ENCODE results near the gene MAGI2. TPM values are rescaled to one million over a fixed set of nuclear protein-coding genes. Genes with fewer than 3 reads are reported as not detected.

MAGI2 gene
- total RNA-seq, 1 experiment from 2014 or later: 14.3 TPM

DNA sequence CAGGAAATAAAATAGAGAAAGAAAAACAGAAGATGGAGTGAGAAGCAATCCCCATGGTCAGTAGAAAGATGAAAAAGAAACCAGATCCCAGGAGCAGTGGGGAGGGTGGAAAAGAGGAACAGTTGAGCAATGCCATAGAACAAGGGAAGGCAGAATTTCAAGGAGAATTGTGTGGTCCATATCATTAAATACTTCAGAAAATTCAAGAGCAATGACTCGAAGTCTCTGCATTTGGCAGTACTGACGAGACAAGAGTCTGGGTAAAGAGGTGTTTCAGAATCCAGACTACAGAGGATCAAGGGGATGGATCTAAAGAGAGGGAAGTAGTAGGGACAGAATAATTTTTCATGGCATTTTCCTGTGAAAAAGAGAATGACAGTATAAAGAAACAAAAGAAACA lies 1142.3 kb downstream of the MAGI2 start:
- H3K9me3 ChIP-seq (ENCODE audit: control insufficient read depth, low read depth, low read length): no peaks in the 10 kb centered on the region
- no peak overlapping the region for H2BK5ac ChIP-seq (ENCODE audit: insufficient read length, low read length)
- no peak overlapping the region for H4K8ac ChIP-seq (replicated peaks; ENCODE audit: insufficient read length, low read depth, low read length)
- Mint-ChIP-seq H3K4me3 (no peak overlapping the region), H3K36me3 (ENCODE audit: insufficient read depth in 1 of 3, low read depth in 3 of 3) (no peaks in the 10 kb centered on the region; a peak in 1 of 7 replicates), H3K9me3 (no peaks in the 10 kb centered on the region; a peak in 1 of 5 replicates), H3K27me3 (ENCODE audit: low read depth) (no peaks in the 10 kb centered on the region), H3K4me1 (peaks cover 0 to 5% of the 10 kb centered on the region in 2 experiments; a peak in 3 of 4 replicates), H3K27ac (no peak overlapping the region; a peak in 1 of 7 replicates)
- no peak overlapping the region for H2AK5ac ChIP-seq (ENCODE audit: insufficient read length, low read length)
- H3K23me2 ChIP-seq (ENCODE audit: insufficient read length, low read depth, low read length, poor library complexity, severe bottlenecking): no peaks in the 10 kb centered on the region
- TF ChIP-seq, protein P1, sequence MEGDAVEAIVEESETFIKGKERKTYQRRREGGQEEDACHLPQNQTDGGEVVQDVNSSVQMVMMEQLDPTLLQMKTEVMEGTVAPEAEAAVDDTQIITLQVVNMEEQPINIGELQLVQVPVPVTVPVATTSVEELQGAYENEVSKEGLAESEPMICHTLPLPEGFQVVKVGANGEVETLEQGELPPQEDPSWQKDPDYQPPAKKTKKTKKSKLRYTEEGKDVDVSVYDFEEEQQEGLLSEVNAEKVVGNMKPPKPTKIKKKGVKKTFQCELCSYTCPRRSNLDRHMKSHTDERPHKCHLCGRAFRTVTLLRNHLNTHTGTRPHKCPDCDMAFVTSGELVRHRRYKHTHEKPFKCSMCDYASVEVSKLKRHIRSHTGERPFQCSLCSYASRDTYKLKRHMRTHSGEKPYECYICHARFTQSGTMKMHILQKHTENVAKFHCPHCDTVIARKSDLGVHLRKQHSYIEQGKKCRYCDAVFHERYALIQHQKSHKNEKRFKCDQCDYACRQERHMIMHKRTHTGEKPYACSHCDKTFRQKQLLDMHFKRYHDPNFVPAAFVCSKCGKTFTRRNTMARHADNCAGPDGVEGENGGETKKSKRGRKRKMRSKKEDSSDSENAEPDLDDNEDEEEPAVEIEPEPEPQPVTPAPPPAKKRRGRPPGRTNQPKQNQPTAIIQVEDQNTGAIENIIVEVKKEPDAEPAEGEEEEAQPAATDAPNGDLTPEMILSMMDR (conservative IDR thresholded peaks at IDR 0.05): no peak
- no peak overlapping the region for H3K18ac ChIP-seq (ENCODE audit: insufficient read length, low read depth, low read length)
- DNase-seq: no peak
- H3K9ac ChIP-seq (ENCODE audit: extremely low read depth, insufficient read length, low read length): no peak overlapping the region
- H3K79me2 ChIP-seq (ENCODE audit: insufficient read depth, low read length): no peaks in the 10 kb centered on the region
- no peak overlapping the region for H3T11ph ChIP-seq (ENCODE audit: low read length)
- H2BK20ac ChIP-seq (ENCODE audit: low read depth, low read length, poor library complexity, severe bottlenecking): no peak overlapping the region
- no peak overlapping the region for H2BK12ac ChIP-seq (ENCODE audit: insufficient read length, low read depth, low read length)
- H3K79me1 ChIP-seq (ENCODE audit: insufficient read depth, low read depth, low read length, poor library complexity, severe bottlenecking): no peaks in the 10 kb centered on the region
- H4K20me1 ChIP-seq (ENCODE audit: control insufficient read depth, insufficient read depth, insufficient read length): no peaks in the 10 kb centered on the region
- no peak overlapping the region for H2BK15ac ChIP-seq (ENCODE audit: low read depth, low read length)
- H3K4me1 ChIP-seq (ENCODE audit: insufficient read depth, low read length): no peaks in the 10 kb centered on the region
- WGBS (ENCODE audit: extremely low coverage, insufficient read length, low lambda C conversion rate): no CpG with 5 or more reads among the region's 2 CpGs
- H3K56ac ChIP-seq (ENCODE audit: insufficient read length, low read depth, low read length): no peak overlapping the region
- no peak overlapping the region for H2AFZ ChIP-seq (ENCODE audit: low read length)
- H4K5ac ChIP-seq (ENCODE audit: insufficient read length, low read depth, low read length): no peak overlapping the region
- no peak overlapping the region for H4K91ac ChIP-seq (ENCODE audit: insufficient read length, low read depth, low read length)
- H3K23ac ChIP-seq (ENCODE audit: insufficient read length, low read depth, low read length): no peak overlapping the region
- H3K27ac ChIP-seq (ENCODE audit: insufficient read length, low read depth, low read length): no peak overlapping the region
- H3K14ac ChIP-seq (ENCODE audit: insufficient read depth, low read length): no peak overlapping the region
- H2BK120ac ChIP-seq (ENCODE audit: low read depth, low read length, poor library complexity, severe bottlenecking): no peak overlapping the region
- no peak overlapping the region for H3K4me2 ChIP-seq (ENCODE audit: insufficient read depth, insufficient read length, low read length)
- no peaks in the 10 kb centered on the region for H3K27me3 ChIP-seq (ENCODE audit: insufficient read depth, low read length)
- H3K4ac ChIP-seq (ENCODE audit: low read depth, low read length): no peak overlapping the region
